GM18867 (cell line): ENCODE data around the gene CERCAM.
"Not testable (repeated sequence)": the region's sequence is repeated elsewhere in the genome, so short reads cannot be mapped to it uniquely, and the experiment has no call there.

Source experiments
- ATAC-seq: cut with Tn5 transposase; IDR thresholded peaks from one replicate; pipeline ENCODE4 v1.9.1; 2021; ENCODE audit warnings: mild to moderate bottlenecking, moderate library complexity; ENCODE audit not compliant: unreplicated experiment

Gene CERCAM

DNA sequence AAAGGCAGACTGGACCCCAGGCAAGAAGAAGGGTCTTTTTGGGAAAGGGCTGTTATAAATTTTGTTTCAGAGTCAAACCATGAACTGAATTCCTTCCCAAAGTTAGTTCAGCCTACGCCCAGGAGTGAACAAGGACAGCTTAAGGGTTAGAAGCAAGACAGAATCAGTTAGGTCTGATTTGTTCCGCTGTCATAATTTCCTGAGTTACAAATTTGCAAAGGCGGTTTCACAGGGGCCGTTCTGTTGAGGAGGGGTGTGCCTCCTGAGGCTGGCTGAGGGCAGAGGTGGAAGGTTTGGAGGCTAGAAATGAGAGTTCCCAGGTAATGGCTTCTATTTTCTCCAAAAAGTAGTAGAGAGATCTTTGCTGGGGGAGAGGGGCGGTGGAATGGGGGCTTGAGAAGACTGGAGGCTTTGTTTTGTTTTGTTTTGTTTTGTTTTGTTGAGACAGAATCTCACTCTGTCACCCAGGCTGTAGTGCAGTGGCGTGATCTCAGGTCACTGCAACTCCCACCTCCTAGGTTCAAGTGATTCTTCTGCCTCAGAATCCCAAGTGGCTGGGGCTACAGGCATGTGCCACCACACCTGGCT lies 4.1 kb upstream of the CERCAM start:
- ATAC-seq = no peak

DNA sequence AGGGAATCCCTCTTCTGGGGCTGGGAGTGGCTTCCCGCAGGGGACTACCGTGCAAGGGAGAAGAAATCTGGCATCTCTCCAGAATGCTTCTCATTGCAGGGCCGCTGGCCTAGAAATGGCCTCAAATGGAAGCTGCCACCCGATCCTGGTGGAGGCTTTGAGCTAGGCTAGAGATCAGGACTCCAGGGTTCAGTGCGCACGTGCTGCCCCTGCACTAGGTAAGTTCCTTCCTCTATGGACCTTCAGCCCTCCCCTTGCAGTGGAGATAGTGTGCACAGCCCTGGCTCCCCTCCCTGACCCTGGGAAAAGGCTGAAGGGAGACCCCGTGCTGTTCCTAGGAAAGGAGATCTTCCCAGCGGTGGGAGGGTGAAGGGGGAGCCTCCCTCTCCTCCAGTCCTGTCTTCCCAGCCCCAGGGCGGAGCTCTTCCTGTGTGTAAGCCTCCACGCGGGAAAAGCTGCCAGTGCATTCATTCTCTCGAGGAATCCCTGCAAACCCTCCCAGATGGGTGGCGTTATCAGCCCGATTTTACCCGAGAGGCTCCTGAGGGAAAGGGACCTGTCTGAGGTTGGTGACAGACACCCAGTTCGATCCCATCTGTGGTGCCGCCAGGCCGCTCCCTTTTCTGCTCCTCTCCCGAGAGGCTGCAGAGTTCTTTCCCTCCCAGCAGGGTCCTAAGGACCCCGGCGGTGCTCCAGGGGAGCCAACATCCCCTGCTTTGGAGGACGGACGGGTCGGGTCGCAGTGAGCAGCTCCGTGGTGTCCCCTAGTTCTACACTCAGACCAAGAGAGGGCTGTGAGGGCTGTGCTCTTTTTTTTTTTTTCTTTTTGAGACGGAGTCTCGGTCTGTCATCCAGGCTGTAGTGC lies 1.4 kb upstream of the CERCAM start:
- no peak for ATAC-seq

DNA sequence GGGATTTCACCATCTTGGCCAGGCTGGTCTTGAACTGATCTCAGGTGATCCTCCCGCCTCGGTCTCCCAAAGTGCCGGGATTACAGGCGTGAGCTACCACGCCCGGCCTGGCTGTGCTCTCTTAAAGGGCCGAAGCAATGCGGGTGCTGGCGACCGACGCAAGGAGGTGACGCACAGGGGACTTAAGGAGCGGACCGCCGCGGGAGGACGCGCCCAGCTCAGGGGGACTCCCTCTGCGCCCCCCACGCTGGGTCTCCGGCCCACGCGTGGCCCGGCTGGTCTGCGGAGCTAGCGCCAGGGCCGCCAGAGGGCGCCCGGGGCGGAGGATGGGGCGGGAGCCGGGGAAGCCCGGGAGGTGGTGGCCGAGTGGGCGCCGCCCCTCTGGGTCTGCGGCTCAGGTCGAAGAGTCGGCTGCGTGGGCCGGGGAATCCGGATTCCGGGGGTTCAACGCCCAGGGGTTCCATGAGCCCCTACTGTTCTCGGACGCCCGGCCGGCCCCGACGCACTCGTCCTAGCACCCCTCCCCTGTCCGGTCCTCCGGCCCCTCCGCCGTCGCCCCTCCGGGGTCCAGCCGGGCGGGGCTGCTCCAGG lies 502 bp upstream of the CERCAM start:
- peak; percentile 75 for ATAC-seq

DNA sequence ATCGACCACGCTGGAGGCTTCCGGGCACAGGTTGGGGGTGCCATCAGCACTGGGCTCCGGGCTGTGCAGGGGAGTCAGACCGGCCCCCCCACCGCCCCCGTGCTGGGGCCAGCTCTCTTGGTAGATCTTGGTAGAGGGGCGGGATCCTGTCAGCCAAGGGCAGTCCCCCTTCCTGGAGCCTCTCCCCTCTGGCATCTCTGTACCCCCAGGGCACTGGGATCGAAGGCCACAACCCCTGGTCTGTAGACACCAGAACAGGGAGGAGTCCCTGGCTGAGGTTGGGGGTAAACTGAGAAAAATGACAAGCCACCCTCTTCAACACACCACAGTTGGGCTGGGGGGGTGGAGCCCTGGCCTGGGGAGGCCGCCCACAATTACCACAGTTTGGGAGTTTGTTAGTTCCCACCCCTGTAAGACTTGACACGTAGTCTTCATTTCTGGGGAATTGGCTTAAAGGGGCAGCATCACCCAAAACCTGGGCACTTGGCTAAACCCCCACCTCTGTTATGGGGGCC lies 882 bp downstream of the CERCAM start:
- ATAC-seq = no peak

DNA sequence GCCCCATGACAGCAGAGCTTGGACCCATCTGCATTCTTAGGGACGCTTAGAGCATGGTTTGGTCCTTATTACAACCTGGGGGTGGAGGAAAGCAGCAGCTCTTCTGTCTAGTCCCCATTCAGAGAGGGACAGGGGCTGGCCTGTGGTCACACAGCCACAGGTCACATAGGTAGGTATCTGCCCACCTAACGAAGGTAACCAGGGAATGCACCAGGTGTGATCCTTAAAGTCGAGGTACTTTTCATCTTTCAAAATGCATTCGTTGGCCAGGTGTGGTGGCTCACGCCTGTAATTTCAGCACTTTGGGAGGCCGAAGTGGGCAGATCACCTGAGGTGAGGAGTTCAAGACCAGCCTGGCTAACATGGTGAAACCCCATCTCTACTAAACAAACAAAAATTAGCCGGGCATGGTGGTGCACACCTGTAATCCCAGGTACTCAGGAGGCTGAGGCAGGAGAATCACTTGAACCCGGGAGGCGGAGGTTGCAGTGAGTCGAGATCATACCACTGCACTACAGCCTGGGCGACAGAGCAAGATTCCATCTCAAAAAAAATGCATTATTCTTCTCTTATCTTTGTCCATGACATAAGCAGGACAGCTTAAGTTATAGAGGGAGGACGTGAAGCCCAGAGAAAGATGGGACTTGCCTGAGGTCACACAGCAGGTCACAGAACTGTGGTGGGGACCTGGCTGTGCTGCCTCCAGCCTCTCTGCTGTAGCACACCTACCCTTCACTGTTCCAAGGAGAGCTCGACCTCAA lies 1.5 kb downstream of the CERCAM start:
- not testable (repeated sequence) for ATAC-seq

DNA sequence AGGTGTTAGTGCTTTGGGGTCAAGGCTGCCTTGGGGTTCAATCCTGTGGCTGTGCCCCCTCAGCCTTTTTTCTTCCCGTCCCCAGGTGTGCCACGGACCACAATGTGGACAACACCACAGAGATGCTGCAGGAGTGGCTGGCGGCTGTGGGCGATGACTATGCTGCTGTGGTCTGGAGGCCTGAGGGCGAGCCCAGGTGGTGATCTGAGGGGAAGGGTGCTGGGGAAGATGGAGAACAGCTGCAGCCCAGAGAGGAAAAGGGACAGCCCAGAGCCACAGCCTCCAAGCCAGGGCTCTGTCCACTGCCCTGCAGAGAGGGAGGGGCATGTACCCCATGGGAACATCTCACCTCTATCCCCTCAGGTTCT lies 2.1 kb downstream of the CERCAM start:
- ATAC-seq = no peak

DNA sequence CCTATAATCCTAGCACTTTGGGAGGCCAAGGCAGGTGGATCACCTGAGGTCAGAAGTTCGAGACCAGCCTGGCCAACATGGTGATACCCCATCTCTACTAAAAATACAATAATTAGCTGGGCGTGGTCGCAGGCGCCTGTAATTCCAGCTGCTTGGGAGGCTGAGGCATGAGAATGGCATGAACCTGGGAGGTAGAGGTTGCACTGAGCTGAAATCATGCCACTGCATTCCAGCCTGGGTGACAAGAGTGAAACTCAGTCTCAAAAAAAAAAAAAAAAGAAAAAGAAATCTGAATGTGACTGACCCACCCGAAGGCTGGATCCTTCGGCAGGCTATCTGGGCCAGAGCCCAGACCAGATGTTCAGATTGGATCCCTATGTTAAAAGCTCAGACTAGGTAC lies 2.7 kb downstream of the CERCAM start:
- not testable (repeated sequence) for ATAC-seq

DNA sequence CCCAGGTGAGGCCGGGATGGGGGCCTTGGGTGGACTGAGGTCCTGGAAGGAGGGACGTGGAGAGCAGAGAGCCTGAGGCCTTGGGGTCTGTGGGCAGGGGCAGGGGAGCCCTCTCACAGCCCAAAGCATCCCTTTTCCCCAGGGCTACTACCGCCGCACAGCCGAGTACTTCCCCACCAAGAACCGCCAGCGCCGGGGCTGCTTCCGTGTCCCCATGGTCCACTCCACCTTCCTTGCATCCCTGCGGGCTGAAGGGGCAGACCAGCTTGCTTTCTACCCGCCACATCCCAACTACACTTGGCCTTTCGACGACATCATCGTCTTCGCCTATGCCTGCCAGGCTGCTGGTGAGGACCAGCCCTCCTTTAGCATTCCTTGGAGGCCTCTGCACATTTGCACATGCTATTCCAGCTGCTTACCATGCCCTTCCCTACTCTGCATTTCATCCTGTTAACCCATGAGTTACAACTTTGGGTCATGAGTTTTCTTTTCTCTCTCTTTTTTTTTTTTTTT lies 3.7 kb downstream of the CERCAM start:
- no peak for ATAC-seq

DNA sequence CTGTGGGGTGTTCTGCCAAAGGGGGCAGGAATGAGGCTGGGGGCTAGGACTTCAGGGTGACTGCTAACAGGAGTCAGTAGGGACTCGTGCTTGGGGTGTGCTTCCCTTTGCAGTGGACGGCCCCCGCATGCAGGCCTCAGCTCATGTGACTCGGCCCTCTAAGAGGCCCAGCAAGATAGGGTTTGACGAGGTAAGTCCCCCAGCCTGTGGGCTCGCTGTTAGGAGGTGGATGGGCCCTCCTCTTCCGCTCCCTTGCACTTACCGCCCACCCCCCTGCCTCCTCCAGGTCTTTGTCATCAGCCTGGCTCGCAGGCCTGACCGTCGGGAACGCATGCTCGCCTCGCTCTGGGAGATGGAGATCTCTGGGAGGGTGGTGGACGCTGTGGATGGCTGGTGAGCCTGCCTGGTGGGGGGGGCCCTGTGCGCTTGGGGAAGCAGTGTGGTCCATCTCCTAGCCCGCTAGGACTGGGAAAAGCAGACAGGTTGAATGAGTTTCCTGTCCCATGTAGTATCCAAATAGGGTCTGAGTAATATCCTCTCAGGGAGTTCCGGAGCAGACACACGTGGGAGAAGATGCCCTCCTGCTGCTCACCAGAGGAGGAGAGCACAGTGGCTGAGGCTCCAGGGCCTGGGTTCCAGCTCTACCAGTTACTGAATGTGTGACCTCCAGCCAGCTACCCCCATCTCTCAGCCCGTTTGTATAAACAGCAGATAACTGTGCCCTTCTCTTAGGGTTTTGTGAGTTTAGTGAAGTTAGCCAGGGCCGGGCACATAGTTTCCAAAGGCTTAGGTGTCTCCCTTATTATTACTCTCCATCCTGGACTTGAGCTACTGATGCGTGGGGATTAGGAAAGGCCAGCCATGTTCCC lies 8.2 kb downstream of the CERCAM start:
- no peak for ATAC-seq

DNA sequence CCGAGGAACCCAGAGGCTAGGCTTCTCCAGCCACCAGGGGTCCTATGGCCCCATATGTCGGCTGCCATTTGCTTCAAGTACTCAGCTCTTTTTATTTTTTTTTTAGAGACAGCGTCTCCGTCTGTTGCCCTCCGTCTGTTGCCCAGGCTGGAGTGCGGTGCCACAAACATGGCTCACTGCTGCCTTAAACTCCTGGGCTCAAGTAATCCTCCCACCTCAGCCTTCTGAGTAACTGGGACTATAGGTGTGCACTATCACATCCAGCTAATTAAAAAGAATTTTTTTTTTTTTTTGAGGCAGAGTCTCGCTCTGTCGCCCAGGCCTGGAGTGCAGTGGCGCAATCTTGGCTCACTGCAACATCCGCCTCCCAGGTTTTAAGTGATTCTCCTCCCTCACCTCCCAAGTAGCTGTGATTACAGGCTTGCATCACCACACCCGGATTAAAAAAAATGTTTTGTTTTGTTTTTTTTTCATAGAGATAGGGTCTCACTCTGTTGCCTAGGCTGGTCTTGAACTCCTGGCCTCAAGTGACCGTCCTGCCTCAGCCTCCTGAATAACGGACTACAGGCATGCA lies 8.9 kb downstream of the CERCAM start:
- ATAC-seq = no peak

DNA sequence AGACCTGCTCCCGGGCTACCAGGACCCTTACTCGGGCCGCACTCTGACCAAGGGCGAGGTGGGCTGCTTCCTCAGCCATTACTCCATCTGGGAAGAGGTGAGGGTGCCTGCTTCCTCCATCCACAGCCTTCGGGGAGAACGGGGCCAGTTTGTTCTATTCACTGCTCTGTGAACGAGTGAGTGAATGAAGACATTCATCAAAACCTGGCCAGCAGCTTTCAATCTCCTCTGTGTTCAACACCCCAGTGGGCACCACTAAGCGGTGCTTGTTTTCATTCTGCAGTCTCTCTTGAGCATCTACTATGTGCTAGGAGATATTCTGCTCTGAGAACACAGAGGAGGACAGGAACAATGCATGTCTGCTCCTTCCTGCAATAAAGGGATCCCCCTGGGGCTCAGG lies 10.6 kb downstream of the CERCAM start:
- no peak for ATAC-seq

DNA sequence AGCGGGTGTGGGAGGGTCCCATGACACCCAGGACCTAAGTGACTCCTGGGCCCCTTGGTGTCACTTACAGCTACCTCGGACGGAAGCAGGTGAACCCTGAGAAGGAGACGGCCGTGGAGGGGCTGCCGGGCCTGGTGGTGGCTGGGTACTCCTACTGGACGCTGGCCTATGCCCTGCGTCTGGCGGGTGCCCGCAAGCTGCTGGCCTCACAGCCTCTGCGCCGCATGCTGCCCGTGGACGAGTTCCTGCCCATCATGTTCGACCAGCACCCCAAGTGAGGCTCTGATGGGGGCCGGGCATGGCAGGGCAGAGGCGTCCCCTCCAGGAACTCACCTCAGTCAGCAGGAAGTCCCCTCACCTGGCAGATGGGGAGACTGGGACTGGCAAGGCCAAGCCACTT lies 13.7 kb downstream of the CERCAM start:
- no peak for ATAC-seq

DNA sequence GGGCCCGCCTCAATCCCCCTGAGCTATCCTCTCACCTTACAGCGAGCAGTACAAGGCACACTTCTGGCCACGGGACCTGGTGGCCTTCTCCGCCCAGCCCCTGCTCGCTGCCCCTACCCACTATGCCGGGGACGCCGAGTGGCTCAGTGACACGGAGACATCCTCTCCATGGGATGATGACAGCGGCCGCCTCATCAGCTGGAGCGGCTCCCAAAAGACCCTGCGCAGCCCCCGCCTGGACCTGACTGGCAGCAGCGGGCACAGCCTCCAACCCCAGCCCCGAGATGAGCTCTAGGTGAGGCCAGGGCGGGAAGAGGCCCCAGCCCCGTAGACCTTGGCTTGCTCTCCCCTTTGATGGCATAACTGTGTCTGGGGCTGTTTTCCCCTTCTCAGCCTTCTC lies 15.0 kb downstream of the CERCAM start:
- no peak for ATAC-seq

DNA sequence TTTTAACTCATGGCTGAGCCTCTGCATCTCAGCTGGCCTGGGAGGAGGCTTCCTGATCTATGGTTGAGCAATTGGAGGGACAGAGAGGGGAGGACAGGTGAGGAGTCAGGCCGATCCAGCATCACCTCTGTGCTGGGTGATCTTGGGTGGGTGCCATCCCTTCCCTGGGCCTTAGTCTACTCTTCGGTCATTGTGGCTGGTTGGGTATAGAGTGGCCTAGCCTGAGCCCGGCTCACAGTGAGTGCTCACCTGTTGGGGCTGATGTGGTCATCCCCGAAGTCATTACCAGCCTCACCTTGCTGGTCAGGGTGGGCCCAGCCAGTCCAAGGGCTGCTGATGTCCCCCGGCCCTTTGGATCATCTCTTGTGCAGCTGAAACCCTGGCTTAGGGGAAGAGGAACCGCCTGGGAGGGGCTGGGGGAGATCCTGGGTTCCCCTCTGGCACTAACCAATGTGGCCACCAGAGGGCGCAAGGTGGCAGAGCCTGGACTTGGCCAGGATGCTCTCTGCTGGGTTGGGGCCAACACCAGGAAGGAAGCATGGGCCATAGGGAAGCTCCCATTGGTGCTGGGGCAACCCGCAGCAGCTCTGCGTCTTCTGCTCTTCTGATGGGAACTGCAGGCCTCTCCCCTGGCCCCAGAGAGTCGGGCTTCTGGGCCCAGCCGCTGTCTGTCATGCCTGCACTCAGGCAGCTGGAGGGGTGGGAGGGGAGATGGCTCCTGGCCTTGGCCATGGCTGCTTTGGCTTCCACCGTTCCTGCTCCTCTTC lies 17.9 kb downstream of the CERCAM start:
- ATAC-seq = no peak

DNA sequence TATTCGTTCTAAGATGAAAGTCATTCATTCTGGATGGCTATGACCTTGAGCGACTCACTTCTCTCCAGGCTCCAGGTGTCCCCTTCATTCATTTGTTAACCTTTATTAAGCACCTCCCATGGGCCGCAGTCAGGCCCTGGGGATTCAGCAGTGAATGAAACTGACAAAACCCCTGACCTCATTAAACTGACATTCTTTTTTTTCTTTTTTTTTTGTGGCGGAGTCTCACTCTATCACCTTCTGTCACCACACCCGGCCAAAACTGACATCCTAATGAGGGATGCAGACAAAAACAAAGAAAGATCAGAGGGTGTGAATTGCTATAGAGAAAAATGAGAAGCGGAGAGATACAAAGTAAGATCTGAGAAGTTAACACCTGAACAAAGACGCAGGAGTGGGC lies 18.6 kb downstream of the CERCAM start:
- ATAC-seq = no peak

DNA sequence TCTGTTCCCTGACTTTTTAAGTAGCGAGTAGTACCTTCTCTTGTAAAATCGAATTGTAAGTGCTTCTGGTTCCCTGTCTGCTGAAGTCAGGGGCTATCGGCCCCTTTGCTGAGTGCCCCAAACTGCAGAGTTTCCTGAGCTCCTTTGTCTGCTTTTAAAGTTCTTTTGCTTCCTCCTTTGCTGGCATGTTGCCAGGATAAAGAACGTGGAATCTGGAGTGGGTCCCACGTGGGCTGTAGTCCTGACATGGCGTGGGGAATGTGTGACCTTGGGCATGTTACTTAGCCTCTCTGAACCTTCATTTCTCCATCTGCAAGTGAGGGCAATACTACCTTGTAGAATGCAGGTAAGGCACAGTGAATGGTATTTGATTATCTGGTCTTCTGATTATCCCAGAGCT lies 21.5 kb downstream of the CERCAM start:
- no peak for ATAC-seq

DNA sequence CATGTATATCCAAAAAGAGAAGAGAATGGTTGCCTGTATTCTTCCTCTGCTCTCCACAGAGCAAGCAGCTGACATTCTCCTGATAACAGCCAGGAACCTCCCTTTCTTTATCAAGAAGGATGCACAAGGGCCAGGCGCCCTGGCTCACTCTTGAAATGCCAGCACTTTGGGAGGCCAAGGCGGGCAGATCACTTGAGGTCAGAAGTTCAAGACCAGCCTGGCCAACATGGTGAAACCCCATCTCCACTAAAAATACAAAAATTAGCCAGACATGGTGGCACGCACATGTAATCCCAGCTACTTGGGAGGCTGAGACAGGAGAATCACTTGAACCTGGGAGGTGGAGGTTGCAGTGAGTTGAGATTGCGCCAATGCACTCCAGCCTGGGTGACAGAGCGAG lies 25.8 kb downstream of the CERCAM start:
- ATAC-seq = not testable (repeated sequence)

DNA sequence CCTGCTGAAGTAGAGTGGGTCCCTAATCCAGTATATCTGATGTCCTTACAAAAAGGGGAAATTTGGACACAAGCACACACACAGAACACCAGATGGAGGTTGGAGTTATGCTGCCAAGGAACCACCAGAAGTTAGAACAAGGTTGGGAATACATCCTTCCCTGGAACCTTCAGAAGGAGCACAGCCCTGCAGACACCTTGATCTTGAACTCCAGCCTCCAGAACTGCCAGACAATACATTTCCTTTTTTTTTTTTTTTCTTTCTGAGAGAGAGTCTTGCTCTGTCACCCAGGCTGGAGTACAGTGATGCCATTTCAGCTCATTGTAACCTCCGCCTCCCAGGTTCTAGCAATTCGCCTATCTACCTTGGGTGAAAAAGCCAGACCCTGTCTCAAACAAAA lies 28.1 kb downstream of the CERCAM start:
- ATAC-seq = no peak

DNA sequence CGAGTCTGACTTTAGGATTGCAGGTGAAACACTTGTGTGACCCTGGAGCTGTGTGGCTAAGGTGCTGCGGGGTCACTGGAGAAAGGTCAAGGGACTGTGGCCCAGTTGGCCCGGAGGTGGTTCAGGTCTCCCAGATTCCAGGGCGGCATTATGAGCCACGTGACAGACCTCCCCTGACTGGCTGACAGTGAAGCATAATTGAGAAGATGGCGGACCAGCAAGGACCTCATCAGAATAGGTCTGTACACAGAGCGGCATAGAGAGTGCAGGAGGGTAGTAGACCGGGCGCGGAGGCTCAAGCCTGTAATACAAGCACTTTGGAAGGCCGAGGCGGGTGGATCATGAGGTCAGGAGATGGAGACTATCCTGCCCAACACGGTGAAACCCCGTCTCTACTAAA lies 34.3 kb downstream of the CERCAM start:
- ATAC-seq = no peak
